ENCODE results near the gene HSPA4. TPM values are rescaled to one million over a fixed set of nuclear protein-coding genes. Genes with fewer than 3 reads are reported as not detected.

The HSPA4 gene
- total and polyA plus RNA-seq, 4 donors: 22.1 to 39.7 (median 31.9) TPM

DNA sequence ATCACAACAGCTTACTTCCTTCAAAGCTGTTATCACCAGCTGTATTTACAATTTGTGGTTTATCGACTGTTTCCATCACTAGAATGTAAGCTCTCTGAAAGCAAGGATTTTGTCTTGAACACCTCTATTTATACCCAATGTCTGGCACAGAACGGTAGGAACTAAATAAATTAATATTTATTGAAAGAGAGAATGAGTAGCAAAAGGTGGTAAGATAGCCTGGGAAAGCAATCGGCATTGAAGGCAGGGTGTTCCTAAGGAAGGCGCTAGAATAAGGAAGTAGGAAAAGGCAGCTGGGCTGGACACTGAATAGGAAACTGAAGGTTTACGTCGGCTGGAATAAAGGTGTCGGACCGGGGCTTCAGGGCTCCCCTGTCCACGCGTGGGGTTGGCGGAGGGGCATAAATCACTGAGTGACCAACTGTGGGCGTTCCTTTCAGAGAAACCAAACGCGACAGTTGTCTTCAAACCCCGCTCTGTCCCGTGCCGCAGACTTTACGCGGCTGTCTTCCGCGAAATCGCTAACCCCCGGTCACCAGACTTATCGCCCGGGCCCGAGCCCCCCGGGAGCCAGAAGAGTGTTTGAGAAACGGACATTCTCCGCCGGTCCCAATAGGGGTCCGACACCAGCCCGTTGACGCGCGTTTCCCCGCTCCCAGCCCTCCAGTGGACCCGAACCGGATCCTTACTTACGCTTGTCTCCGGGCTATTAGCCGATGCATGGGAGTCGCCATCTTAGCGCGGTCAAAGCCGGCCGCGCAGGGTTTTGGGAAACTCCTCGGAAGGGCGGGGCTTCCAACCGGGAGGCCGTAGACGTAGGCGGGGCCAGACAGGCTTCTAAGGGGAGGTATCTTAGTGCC, 25.8 kb upstream of the HSPA4 start, which contains the start of gene ZCCHC10 (continued):
- TF ChIP-seq, protein P1, sequence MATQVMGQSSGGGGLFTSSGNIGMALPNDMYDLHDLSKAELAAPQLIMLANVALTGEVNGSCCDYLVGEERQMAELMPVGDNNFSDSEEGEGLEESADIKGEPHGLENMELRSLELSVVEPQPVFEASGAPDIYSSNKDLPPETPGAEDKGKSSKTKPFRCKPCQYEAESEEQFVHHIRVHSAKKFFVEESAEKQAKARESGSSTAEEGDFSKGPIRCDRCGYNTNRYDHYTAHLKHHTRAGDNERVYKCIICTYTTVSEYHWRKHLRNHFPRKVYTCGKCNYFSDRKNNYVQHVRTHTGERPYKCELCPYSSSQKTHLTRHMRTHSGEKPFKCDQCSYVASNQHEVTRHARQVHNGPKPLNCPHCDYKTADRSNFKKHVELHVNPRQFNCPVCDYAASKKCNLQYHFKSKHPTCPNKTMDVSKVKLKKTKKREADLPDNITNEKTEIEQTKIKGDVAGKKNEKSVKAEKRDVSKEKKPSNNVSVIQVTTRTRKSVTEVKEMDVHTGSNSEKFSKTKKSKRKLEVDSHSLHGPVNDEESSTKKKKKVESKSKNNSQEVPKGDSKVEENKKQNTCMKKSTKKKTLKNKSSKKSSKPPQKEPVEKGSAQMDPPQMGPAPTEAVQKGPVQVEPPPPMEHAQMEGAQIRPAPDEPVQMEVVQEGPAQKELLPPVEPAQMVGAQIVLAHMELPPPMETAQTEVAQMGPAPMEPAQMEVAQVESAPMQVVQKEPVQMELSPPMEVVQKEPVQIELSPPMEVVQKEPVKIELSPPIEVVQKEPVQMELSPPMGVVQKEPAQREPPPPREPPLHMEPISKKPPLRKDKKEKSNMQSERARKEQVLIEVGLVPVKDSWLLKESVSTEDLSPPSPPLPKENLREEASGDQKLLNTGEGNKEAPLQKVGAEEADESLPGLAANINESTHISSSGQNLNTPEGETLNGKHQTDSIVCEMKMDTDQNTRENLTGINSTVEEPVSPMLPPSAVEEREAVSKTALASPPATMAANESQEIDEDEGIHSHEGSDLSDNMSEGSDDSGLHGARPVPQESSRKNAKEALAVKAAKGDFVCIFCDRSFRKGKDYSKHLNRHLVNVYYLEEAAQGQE (IDR thresholded peaks at IDR 0.05): peak; percentile 30
- TF ChIP-seq EGR1 (IDR thresholded peaks at IDR 0.05; ENCODE audit: low read depth in 2 of 2) (no peak), GABPA (IDR thresholded peaks at IDR 0.05 in 1 of 2, conservative IDR thresholded peaks at IDR 0.05 in 1 of 2) (peak in 1 of 2 donors; percentile 14)

DNA sequence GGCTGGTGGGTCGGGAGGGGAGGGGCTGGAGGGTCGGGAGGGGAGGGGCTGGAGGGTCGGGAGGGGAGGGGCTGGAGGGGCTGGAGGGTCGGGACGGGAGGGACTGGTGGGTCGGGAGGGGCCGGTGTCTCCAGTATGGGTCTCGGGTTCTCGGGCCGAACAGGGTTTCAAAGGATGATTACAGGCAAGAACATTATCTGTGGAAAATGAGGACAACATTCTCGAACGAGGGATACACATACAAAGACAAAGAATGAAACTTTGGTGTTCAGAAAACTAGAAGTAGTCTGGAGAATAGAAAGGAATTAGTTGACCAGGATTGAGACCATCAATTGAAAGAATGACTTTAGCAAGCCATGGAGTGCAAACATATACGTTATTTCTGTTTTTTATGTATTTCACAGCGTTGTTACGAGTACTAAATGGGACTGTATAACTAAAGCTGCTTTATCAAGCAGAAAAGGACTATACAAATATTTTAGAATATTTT, 25.1 kb upstream of the HSPA4 start:
- 9% methylated on average over 15 of the region's 15 CpGs for WGBS
- Histone ChIP-seq H3K36me3 (ENCODE audit: control insufficient read depth in 4 of 4, insufficient read depth in 3 of 4, low read depth in 1 of 4, low read length in 3 of 4) (peaks cover 0 to 2% (median 0%) of the 10 kb centered on the region in 4 donors), H3K4me1 (ENCODE audit: control insufficient read depth in 4 of 4, insufficient read depth in 4 of 4, low read length in 3 of 4) (peaks cover 4 to 13% (median 11%) of the 10 kb centered on the region in 4 donors), H3K4me3 (ENCODE audit: low read depth in 1 of 3, low read length in 3 of 3) (peak overlapping the region; percentile 61 to 98 (median 86)), H3K27me3 (ENCODE audit: control insufficient read depth in 4 of 4, insufficient read depth in 4 of 4, low read length in 3 of 4) (no peaks in the 10 kb centered on the region), H3K9me3 (ENCODE audit: control insufficient read depth in 4 of 4, low read length in 3 of 4) (no peaks in the 10 kb centered on the region), H3K27ac (ENCODE audit: low read depth in 1 of 2, low read length in 2 of 2) (peak overlapping the region; percentile 96 to 97), H3K9ac (ENCODE audit: low read depth in 1 of 2, low read length in 2 of 2) (peak overlapping the region in 1 of 2 donors; percentile 49)
- DNase-seq (ENCODE audit: low spot score): no peak
- TF ChIP-seq SP1 (IDR thresholded peaks at IDR 0.05) (no peak), YY1 (IDR thresholded peaks at IDR 0.05) (no peak), JUND (IDR thresholded peaks at IDR 0.05) (no peak), HNF4A (conservative IDR thresholded peaks at IDR 0.05) (no peak), RXRA (IDR thresholded peaks at IDR 0.05) (no peak), NR2F2 (IDR thresholded peaks at IDR 0.05) (no peak), FOXA2 (IDR thresholded peaks at IDR 0.05) (no peak), TAF1 (conservative IDR thresholded peaks at IDR 0.05) (no peak), HNF4G (IDR thresholded peaks at IDR 0.05) (no peak), EGR1 (IDR thresholded peaks at IDR 0.05; ENCODE audit: low read depth in 2 of 2) (no peak), RAD21 (IDR thresholded peaks at IDR 0.05) (no peak)
- TF ChIP-seq, protein P2, sequence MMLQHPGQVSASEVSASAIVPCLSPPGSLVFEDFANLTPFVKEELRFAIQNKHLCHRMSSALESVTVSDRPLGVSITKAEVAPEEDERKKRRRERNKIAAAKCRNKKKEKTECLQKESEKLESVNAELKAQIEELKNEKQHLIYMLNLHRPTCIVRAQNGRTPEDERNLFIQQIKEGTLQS (IDR thresholded peaks at IDR 0.05): no peak
- TF ChIP-seq, protein P3, sequence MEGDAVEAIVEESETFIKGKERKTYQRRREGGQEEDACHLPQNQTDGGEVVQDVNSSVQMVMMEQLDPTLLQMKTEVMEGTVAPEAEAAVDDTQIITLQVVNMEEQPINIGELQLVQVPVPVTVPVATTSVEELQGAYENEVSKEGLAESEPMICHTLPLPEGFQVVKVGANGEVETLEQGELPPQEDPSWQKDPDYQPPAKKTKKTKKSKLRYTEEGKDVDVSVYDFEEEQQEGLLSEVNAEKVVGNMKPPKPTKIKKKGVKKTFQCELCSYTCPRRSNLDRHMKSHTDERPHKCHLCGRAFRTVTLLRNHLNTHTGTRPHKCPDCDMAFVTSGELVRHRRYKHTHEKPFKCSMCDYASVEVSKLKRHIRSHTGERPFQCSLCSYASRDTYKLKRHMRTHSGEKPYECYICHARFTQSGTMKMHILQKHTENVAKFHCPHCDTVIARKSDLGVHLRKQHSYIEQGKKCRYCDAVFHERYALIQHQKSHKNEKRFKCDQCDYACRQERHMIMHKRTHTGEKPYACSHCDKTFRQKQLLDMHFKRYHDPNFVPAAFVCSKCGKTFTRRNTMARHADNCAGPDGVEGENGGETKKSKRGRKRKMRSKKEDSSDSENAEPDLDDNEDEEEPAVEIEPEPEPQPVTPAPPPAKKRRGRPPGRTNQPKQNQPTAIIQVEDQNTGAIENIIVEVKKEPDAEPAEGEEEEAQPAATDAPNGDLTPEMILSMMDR (IDR thresholded peaks at IDR 0.05; ENCODE audit: low read depth, low read length, missing input control): no peak
- TF ChIP-seq, protein P1 (IDR thresholded peaks at IDR 0.05): no peak
- TF ChIP-seq, protein P4, sequence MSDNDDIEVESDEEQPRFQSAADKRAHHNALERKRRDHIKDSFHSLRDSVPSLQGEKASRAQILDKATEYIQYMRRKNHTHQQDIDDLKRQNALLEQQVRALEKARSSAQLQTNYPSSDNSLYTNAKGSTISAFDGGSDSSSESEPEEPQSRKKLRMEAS (IDR thresholded peaks at IDR 0.05): no peak

Measured in liver (tissue), 9 donors.